AG04449 (cell line): ENCODE data around the gene RGPD8.
"Not testable (repeated sequence)": the region's sequence is repeated elsewhere in the genome, so short reads cannot be mapped to it uniquely, and the experiment has no call there.

ENCODE experiments used
- CTCF ChIA-PET: fragments of 350-600 bp; formaldehyde crosslinking; extraction: SDS; loops from one replicate; lab custom pipeline; 2021; ENCODE audit warnings: antibody characterized with exemption; lab: Yijun Ruan, JAX
- POLR2A ChIA-PET: fragments of 400-600, 350-600 bp; formaldehyde crosslinking; extraction: SDS; loops from one replicate; lab custom pipeline; 2020; ENCODE audit warnings: antibody characterized with exemption, inconsistent platforms; lab: Yijun Ruan, JAX
- DNase-seq: peaks from one replicate; pipeline ENCODE4 v3.0.0-alpha.2; 2010; ENCODE audit warnings: low read depth, low spot score
- H3K4me3 ChIP-seq: 2 replicates; pipeline ENCODE4 v1.5.1; 2011; ENCODE audit warnings: low read depth, mild to moderate bottlenecking, control low read depth, low read length
- TF ChIP-seq, protein P1 (sequence below): IDR thresholded peaks from one replicate; pipeline ENCODE4 v1.5.1; 2011; ENCODE audit warnings: mild to moderate bottlenecking, moderate library complexity, low read length, control low read depth, inconsistent platforms; ENCODE audit not compliant: insufficient read depth; ENCODE audit errors: missing control alignments

RGPD8 gene

DNA sequence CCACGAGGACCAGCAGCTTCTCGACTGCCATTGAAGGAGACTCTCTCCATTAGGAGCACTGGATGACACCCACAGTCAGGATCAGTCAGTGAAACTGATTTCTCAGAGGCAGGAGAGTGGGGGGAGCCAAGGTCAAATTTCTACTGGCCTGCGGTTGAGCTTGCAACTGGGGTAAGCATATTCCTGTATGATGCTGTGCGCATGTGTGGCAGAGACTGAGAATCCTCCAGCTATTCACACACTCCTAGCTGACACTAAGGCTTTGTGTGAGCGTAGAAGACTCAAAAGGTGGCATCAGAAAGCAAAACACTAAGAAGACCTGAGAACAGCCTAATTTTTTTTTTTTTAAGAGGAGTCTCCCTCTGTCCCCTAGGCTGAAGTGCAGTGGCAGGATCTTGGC is 28.7 kb upstream of the RGPD8 start:
- DNase-seq, result no peak
- ChIA-PET POLR2A (no interaction called here), CTCF (interaction anchor here (0.9 to 1.5 kb wide), 3 partner anchors 10 to 343 kb away, joined by 3 to 4 read pairs (median 3); no protein-coding TSS in a partner anchor)
- TF ChIP-seq, protein P1, sequence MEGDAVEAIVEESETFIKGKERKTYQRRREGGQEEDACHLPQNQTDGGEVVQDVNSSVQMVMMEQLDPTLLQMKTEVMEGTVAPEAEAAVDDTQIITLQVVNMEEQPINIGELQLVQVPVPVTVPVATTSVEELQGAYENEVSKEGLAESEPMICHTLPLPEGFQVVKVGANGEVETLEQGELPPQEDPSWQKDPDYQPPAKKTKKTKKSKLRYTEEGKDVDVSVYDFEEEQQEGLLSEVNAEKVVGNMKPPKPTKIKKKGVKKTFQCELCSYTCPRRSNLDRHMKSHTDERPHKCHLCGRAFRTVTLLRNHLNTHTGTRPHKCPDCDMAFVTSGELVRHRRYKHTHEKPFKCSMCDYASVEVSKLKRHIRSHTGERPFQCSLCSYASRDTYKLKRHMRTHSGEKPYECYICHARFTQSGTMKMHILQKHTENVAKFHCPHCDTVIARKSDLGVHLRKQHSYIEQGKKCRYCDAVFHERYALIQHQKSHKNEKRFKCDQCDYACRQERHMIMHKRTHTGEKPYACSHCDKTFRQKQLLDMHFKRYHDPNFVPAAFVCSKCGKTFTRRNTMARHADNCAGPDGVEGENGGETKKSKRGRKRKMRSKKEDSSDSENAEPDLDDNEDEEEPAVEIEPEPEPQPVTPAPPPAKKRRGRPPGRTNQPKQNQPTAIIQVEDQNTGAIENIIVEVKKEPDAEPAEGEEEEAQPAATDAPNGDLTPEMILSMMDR, result no peak
- no peak overlapping the region for H3K4me3 ChIP-seq

DNA sequence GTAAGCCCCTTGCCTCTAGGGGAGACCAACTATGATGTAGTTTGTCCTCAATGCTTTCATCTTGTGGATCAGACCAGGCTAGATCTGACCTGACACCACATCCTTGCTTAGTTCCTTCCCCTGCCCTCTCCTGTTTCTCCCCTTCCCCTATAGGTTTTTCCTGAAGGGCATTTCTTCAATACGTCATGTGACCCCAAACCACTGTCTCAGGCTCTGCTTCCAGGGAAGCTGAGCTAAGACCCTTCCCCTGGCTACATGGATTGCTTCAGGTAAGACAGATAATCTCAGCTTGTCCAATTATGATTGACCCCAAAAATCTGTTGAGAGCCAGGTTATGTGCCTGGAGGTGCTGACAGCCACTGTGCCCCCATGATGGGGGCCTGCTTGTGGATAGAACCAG is 25.9 kb upstream of the RGPD8 start:
- no peak for DNase-seq
- ChIA-PET POLR2A (interaction anchor here (0.6 kb wide), 1 partner anchor 12 kb away, joined by 5 read pairs; no protein-coding TSS in a partner anchor), CTCF (no interaction called here)
- H3K4me3 ChIP-seq, result no peak overlapping the region
- TF ChIP-seq, protein P1, result no peak

DNA sequence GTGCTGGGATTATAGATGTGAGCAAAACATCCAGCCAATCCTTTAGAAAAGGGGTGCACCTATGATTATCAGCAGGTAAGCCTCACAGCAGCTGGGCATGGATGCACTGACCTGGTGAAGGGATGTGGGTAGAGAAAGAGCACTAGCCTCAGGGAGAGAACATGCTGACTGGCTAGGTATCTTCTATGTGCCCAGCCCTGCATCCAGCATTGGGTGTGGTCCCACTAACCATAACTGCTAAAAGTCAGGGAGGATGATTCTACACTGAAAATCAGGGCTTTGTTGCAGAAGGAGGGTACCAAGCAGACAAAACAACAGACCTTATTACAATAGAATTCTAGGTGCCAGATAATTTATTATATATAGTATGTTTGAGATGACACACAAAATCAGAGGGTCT is 21.1 kb upstream of the RGPD8 start:
- TF ChIP-seq, protein P1, result no peak
- CTCF ChIA-PET, result interaction anchor here (0.8 kb wide), 1 partner anchor 25 kb away, joined by 3 read pairs; no protein-coding TSS in a partner anchor
- POLR2A ChIA-PET, result no interaction called here
- DNase-seq, result no peak
- H3K4me3 ChIP-seq, result no peak overlapping the region

DNA sequence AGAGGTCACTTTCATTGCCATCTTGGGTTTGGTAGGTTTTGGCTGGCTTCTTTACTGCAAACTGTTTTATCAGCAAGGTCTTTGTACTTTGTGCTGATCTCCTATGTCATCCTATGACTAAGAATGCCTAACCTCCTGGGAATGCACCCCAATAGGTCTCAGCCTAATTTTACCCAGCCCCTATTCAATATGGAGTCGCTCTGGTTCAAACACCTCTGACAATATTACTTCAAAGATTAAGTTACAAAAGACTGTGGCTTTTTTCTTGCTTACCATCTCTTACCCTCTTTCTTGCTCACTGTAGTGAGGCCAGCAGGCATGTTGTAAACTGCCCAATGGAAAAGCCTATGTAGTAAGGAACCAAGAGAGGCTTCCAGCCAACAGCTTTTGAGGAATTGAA is 17.9 kb upstream of the RGPD8 start:
- ChIA-PET CTCF (interaction anchor here (0.9 kb wide), 1 partner anchor 29 kb away, joined by 3 read pairs; no protein-coding TSS in a partner anchor), POLR2A (no interaction called here)
- no peak overlapping the region for H3K4me3 ChIP-seq
- TF ChIP-seq, protein P1, result no peak
- DNase-seq, result no peak

DNA sequence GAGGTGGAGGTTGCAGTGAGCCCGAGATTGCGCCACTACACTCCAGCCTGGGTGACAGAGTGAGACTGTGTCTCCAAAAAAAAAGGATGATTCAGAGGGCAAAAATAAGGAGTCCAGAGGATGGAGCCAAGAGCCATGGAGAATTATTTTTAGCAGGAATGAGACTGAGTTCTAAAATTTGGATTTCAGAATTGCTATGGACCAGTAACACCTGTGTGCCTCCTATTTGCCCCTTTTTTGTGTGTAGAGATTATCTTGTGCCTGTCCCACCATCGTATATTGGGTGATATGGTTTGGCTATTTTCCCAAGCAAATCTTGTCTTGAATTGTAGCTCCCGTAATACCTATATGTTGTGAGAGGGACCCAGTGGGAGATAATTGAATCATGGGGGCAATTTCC is 16.4 kb upstream of the RGPD8 start:
- ChIA-PET POLR2A (no interaction called here), CTCF (interaction anchor here (1.0 kb wide), 1 partner anchor 234 kb away, joined by 4 read pairs; no protein-coding TSS in a partner anchor)
- TF ChIP-seq, protein P1, result no peak
- no peak overlapping the region for H3K4me3 ChIP-seq
- no peak for DNase-seq

DNA sequence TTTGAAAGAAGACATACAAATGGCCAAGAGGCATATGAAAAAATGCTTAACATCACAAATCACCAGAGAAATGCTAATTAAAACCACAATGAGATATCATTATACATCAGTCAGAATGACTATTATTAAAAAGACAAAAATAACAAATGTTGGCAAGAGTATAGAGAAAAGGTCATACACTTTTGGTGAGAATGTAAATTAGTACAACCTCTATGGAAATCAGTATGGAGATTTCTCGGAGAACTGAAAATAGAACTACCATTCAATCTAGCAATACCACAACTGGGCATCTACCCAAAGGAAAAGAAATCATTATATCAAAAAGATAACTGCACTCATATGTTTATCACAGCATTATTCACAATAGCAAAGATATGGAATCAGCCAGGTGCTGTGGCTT is 10.8 kb upstream of the RGPD8 start:
- H3K4me3 ChIP-seq, DNase-seq, POLR2A ChIA-PET, CTCF ChIA-PET: not testable (repeated sequence)

DNA sequence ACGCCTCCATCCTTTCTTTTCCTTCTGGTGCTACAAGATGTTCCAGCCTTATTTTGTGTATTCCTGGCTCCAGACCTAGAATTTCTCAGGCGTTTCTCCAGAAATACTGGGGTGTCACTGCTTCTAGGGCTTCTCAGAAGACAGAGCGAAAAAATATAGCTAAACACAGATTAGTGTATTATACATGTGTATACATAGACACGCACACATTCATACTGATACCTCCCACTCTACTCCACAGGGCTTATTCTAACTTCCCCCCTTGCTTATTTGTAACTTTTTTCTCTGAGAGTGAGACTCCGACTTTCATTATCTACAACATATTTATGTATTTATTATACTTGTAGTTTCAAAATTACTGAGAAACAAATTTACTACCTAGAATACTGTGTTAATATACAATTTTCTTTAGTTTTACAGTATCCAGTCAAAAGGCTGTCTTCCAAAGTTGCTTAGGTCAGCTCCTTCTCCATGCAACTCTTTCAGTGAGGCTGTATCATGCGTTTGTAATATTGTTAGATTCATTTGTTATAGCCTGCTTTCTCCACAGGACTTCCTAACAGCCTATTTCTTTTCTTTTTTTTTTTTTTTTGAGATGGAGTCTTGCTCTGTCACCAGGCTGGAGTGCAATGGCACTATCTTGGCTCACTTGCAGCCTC is 5.3 kb upstream of the RGPD8 start:
- H3K4me3 ChIP-seq, CTCF ChIA-PET, DNase-seq, POLR2A ChIA-PET: not testable (repeated sequence)

DNA sequence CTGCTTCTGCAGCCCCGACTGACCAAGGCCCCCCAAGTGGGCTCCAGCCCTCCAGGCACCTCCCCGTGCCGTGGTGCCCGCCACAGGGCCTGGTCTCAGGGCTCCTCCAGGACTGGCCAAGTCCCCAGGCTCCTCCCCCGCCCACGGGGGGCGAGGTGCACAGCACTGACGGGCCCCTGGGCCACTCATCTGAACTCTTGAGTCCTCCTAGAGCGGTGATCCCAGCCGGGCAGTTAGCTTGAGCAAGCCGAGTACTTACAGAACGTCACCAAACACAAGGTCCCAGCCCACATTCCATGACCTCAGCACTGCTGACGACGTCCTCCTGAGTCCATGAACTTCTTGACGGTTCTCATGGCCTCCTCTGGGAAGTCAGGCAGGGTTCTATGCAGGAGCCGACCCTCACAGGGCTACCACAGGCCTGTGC is 4.0 kb upstream of the RGPD8 start:
- CTCF ChIA-PET, DNase-seq, H3K4me3 ChIP-seq, POLR2A ChIA-PET: not testable (repeated sequence)

DNA sequence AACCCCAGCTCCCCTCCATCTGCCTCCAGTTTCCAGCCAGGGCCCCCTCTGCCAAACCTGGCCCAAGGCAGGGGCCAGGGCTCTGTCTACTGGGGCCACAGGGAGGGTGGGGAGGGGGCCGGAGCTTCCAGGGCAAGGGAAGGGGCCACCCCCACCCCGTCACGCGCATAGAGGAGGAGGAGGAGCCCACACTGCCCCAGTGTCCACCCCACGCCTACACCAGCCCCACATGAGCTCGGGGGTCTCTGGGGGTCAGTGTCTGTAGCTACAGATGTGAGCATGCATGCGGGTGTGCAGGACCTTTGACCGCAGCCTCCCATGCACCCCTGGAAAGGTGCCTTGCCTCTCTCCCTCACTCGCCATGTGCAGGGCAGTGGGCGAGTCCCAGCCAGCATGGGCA is 3.5 kb upstream of the RGPD8 start:
- DNase-seq, CTCF ChIA-PET, POLR2A ChIA-PET, H3K4me3 ChIP-seq: not testable (repeated sequence)

DNA sequence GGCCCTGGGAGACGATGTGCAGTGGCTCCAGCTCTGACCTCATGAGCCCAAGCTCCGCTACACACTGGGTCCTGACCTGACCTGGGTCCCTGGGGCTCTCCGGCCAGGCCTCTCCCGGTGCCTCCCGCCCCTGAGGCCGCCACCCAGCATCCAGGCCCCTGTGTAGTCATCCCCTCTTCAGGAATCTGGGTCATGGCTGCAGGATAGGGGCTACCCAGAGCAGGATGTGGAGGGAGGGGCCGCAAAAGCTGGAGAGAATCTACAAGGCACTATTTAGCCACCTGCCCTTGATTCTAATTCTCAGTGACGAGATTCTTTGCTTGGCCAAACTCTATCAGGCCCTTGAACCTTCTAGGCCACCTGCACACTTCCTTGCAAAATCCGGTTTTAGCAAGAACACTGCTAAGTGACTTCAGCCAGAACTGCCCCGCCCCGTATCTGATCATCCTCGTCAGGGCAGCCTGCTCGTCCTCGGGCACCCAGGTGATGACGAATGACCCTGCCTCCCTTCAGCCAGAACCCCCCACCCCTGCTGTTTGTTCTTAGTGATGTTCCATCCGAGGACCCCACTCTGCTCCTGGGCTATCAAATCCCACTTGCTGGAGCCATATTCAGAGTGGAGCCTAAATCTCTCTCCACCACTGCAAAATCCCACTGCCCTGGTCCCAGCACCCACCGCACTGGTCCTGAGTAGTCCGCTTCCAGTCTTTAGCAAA is 2.4 kb upstream of the RGPD8 start:
- DNase-seq, POLR2A ChIA-PET, H3K4me3 ChIP-seq: not testable (repeated sequence)
- CTCF ChIA-PET, result interaction anchor here (1.1 to 2.9 kb wide), 2 partner anchors 176 to 181 kb away, joined by 3 to 20 read pairs; no protein-coding TSS in a partner anchor
